ENCODE results near the gene KNSTRN.
A peak's percentile ranks its signal among the peaks of the same experiment; 100 is the strongest.

The KNSTRN gene

GRCh38 chr15:40440743-40441564 lies 58.4 kb downstream of the KNSTRN start, which contains the start of gene BAHD1:
Gene BAHD1, plus strand, starts transcription at chr15:40440953. Its CDS starts 17,512 bp downstream, at chr15:40458465.
- DNase-seq (ENCODE audit: extremely low read depth, insufficient read length): peak; percentile 95
- no peaks in the 10 kb centered on the region for H3K36me3 ChIP-seq (ENCODE audit: control insufficient read depth, insufficient read depth, low read length)
- peak; percentile 31 for TF ChIP-seq CTCF (IDR thresholded peaks at IDR 0.05; ENCODE audit: insufficient read depth, low read length, poor library complexity, severe bottlenecking)
- H3K4me3 ChIP-seq (replicated peaks; ENCODE audit: low read depth, low read length): peak within 1 kb of the TSS; percentile 78
- H3K27me3 ChIP-seq (replicated peaks; ENCODE audit: control insufficient read depth, insufficient read depth, low read length): peaks cover 2% of the 10 kb centered on the region

GRCh38 chr15:40441565-40442531 lies 59.3 kb downstream of the KNSTRN start:
- peak; percentile 3 for TF ChIP-seq CTCF (IDR thresholded peaks at IDR 0.05; ENCODE audit: insufficient read depth, low read length, poor library complexity, severe bottlenecking)
- Histone ChIP-seq H3K27me3 (replicated peaks; ENCODE audit: control insufficient read depth, insufficient read depth, low read length) (no peaks in the 10 kb centered on the region; the same call in 1 of the 2 replicates), H3K4me3 (replicated peaks; ENCODE audit: low read depth, low read length) (peak overlapping the region; percentile 78), H3K36me3 (ENCODE audit: control insufficient read depth, insufficient read depth, low read length) (no peaks in the 10 kb centered on the region)
- peak; percentile 37 for DNase-seq (ENCODE audit: extremely low read depth, insufficient read length)

DNA sequence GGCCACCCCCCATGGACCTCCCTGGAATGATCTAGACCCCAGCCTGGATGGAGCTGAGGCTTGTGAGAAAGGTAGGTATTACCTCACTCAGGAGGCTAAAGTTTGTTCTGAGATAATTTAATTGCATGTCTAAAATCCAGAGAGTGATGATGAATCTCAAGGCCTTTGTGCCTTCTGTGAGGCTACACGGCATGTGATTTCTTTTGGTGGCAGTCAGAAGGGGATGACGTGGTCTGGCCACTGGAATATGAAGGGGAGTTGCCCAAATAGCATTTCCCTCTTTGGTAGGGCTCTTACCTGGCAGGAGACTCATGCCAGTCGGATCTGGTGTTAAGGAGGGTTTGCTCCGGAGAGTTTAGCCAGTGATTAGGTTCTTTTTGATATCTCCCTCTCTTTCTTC lies 60.7 kb downstream of the KNSTRN start:
- no peak for TF ChIP-seq CTCF (IDR thresholded peaks at IDR 0.05; ENCODE audit: insufficient read depth, low read length, poor library complexity, severe bottlenecking)
- Histone ChIP-seq H3K27me3 (replicated peaks; ENCODE audit: control insufficient read depth, insufficient read depth, low read length) (no peaks in the 10 kb centered on the region; the same call in 1 of the 2 replicates), H3K4me3 (replicated peaks; ENCODE audit: low read depth, low read length) (no peak overlapping the region), H3K36me3 (ENCODE audit: control insufficient read depth, insufficient read depth, low read length) (no peaks in the 10 kb centered on the region)
- no peak for DNase-seq (ENCODE audit: extremely low read depth, insufficient read length)

DNA sequence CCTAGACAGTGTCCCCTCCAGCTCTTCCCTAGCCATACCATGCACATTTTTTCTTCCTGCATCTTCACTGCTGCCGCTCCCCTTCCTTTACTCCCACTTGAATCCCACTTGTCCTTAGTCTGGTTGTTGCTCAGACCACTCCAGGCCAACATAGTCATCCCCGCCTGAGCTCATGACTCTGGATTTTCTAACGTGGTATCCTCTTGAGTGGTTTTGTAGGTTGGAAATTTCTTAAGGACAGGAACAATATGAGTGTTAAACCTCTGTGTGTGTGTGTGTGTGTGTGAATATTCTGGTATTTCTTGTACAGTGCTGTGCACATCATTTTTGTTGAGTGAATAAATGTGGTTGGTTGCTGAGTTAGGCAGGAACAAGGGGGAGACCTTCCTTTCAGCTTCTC lies 61.3 kb downstream of the KNSTRN start:
- Histone ChIP-seq H3K4me3 (replicated peaks; ENCODE audit: low read depth, low read length) (no peak overlapping the region), H3K36me3 (ENCODE audit: control insufficient read depth, insufficient read depth, low read length) (no peaks in the 10 kb centered on the region), H3K27me3 (replicated peaks; ENCODE audit: control insufficient read depth, insufficient read depth, low read length) (no peaks in the 10 kb centered on the region; the same call in 1 of the 2 replicates)
- TF ChIP-seq CTCF (IDR thresholded peaks at IDR 0.05; ENCODE audit: insufficient read depth, low read length, poor library complexity, severe bottlenecking): no peak
- no peak for DNase-seq (ENCODE audit: extremely low read depth, insufficient read length)

Measured in GM06990 (cell line).